T-helper 17 cell (primary cell): Measurements from ENCODE around the gene MACROD2. TPM values are rescaled to one million over a fixed set of nuclear protein-coding genes. Genes with fewer than 3 reads are reported as not detected.

Experiments used
- ATAC-seq: fragments of 150-1000 bp; cut with Tn5 transposase; 2 replicates; pipeline ENCODE4 v1.10.0; 2021; ENCODE audit warnings: mild to moderate bottlenecking, moderate library complexity
- DNase-seq, 3 donors: peaks; one replicate each; pipeline versions ENCODE4 v3.0.0 to v3.0.0-alpha.2; 2020 to 2021
- H3K9me3 ChIP-seq: one replicate; pipeline ENCODE4 v1.7.0; 2013; ENCODE audit warnings: low read length, mild to moderate bottlenecking; ENCODE audit not compliant: control insufficient read depth, poor library complexity, severe bottlenecking
- H3K27ac Mint-ChIP-seq: one replicate; pipeline ENCODE4 v1.8.0; 2022; ENCODE audit warnings: mild to moderate bottlenecking, moderate library complexity, mixed read lengths
- H3K27me3 Mint-ChIP-seq: one replicate; pipeline ENCODE4 v1.8.0; 2022; ENCODE audit warnings: mixed read lengths
- H3K36me3 Mint-ChIP-seq: one replicate; pipeline ENCODE4 v1.8.0; 2022; ENCODE audit warnings: low read depth, mixed read lengths
- H3K4me1 Mint-ChIP-seq: one replicate; pipeline ENCODE4 v1.8.0; 2022; ENCODE audit warnings: mild to moderate bottlenecking, mixed read lengths
- H3K4me3 Mint-ChIP-seq: one replicate; pipeline ENCODE4 v1.8.0; 2022; ENCODE audit warnings: mild to moderate bottlenecking, moderate library complexity, mixed read lengths
- total RNA-seq, 4 donors: library from RNA in 2 of 4; stranded (reverse) in 2 of 4; gene quantifications; one replicate each; pipeline ENCODE4 v1.2.3 and lab custom pipeline; 2022 to 2026

The MACROD2 gene
- total RNA-seq, 2 donors from 2014 or later: 0.85 TPM; not detected in 1

GRCh38 chr20:15256676-15257568 is 1261.6 kb downstream of the MACROD2 start:
- no peak for DNase-seq
- H3K27me3 Mint-ChIP-seq: no peaks in the 10 kb centered on the region

GRCh38 chr20:15257569-15257870 is 1262.2 kb downstream of the MACROD2 start:
- no peaks in the 10 kb centered on the region for H3K36me3 Mint-ChIP-seq
- no peak overlapping the region for H3K4me3 Mint-ChIP-seq
- no peaks in the 10 kb centered on the region for H3K4me1 Mint-ChIP-seq
- no peak overlapping the region for H3K27ac Mint-ChIP-seq
- DNase-seq: no peak
- H3K27me3 Mint-ChIP-seq: no peaks in the 10 kb centered on the region
- ATAC-seq: no peak
- no peaks in the 10 kb centered on the region for H3K9me3 ChIP-seq

More at GRCh38 chr20:15256676-15257568, 1261.6 kb downstream of the MACROD2 start:
- no peaks in the 10 kb centered on the region for H3K4me1 Mint-ChIP-seq
- H3K27ac Mint-ChIP-seq: no peak overlapping the region
- no peak for ATAC-seq
- H3K36me3 Mint-ChIP-seq: no peaks in the 10 kb centered on the region
- H3K9me3 ChIP-seq: no peaks in the 10 kb centered on the region
- H3K4me3 Mint-ChIP-seq: no peak overlapping the region

- H3K4me3 Mint-ChIP-seq: no peak overlapping the region
- H3K27me3 Mint-ChIP-seq: no peaks in the 10 kb centered on the region
- H3K4me1 Mint-ChIP-seq: no peaks in the 10 kb centered on the region
- no peak overlapping the region for H3K27ac Mint-ChIP-seq
- no peaks in the 10 kb centered on the region for H3K36me3 Mint-ChIP-seq
- H3K9me3 ChIP-seq: no peaks in the 10 kb centered on the region
- DNase-seq (no peak), ATAC-seq (no peak)
Observed at GRCh38 chr20:15265581-15266309, 1270.4 kb downstream of the MACROD2 start.

GRCh38 chr20:15267935-15268334 is 1272.6 kb downstream of the MACROD2 start:
- Mint-ChIP-seq H3K27ac (no peak overlapping the region), H3K4me3 (no peak overlapping the region), H3K4me1 (no peaks in the 10 kb centered on the region), H3K36me3 (no peaks in the 10 kb centered on the region), H3K27me3 (no peaks in the 10 kb centered on the region)
- H3K9me3 ChIP-seq: no peaks in the 10 kb centered on the region
- no peak for DNase-seq
- no peak for ATAC-seq

GRCh38 chr20:15278041-15278440 is 1282.7 kb downstream of the MACROD2 start:
- Mint-ChIP-seq H3K36me3 (no peaks in the 10 kb centered on the region), H3K27me3 (no peaks in the 10 kb centered on the region), H3K4me3 (no peak overlapping the region), H3K27ac (no peak overlapping the region), H3K4me1 (no peaks in the 10 kb centered on the region)
- H3K9me3 ChIP-seq: no peaks in the 10 kb centered on the region
- no peak for DNase-seq
- ATAC-seq: no peak

GRCh38 chr20:15287329-15287728 is 1292.0 kb downstream of the MACROD2 start:
- H3K4me1 Mint-ChIP-seq: no peaks in the 10 kb centered on the region
- no peak overlapping the region for H3K4me3 Mint-ChIP-seq
- H3K27ac Mint-ChIP-seq: no peak overlapping the region
- no peak for DNase-seq
- H3K9me3 ChIP-seq: no peaks in the 10 kb centered on the region
- no peak for ATAC-seq
- no peaks in the 10 kb centered on the region for H3K27me3 Mint-ChIP-seq
- H3K36me3 Mint-ChIP-seq: no peaks in the 10 kb centered on the region

- ATAC-seq: no peak
- DNase-seq: no peak
- H3K27ac Mint-ChIP-seq: no peak overlapping the region
- no peaks in the 10 kb centered on the region for H3K4me1 Mint-ChIP-seq
- H3K9me3 ChIP-seq: no peaks in the 10 kb centered on the region
- H3K27me3 Mint-ChIP-seq: no peaks in the 10 kb centered on the region
- H3K4me3 Mint-ChIP-seq: no peak overlapping the region
- H3K36me3 Mint-ChIP-seq: no peaks in the 10 kb centered on the region
Observed at GRCh38 chr20:15288106-15288505, 1292.8 kb downstream of the MACROD2 start.

GRCh38 chr20:15289337-15289736 is 1294.0 kb downstream of the MACROD2 start:
- Mint-ChIP-seq H3K27ac (no peak overlapping the region), H3K27me3 (no peaks in the 10 kb centered on the region), H3K4me3 (no peak overlapping the region), H3K36me3 (no peaks in the 10 kb centered on the region), H3K4me1 (no peaks in the 10 kb centered on the region)
- H3K9me3 ChIP-seq: no peaks in the 10 kb centered on the region
- DNase-seq: no peak
- no peak for ATAC-seq

GRCh38 chr20:15292405-15292804 is 1297.1 kb downstream of the MACROD2 start:
- Mint-ChIP-seq H3K4me1 (no peaks in the 10 kb centered on the region), H3K27me3 (no peaks in the 10 kb centered on the region)

GRCh38 chr20:15296422-15296821 is 1301.1 kb downstream of the MACROD2 start:
- H3K9me3 ChIP-seq: no peaks in the 10 kb centered on the region
- H3K36me3 Mint-ChIP-seq: no peaks in the 10 kb centered on the region
- ATAC-seq (no peak), DNase-seq (no peak)
- no peak overlapping the region for H3K27ac Mint-ChIP-seq
- no peak overlapping the region for H3K4me3 Mint-ChIP-seq
- H3K4me1 Mint-ChIP-seq: no peaks in the 10 kb centered on the region
- no peaks in the 10 kb centered on the region for H3K27me3 Mint-ChIP-seq

More at GRCh38 chr20:15292405-15292804, 1297.1 kb downstream of the MACROD2 start:
- no peak for DNase-seq
- H3K9me3 ChIP-seq: no peaks in the 10 kb centered on the region
- Mint-ChIP-seq H3K36me3 (no peaks in the 10 kb centered on the region), H3K27ac (no peak overlapping the region), H3K4me3 (no peak overlapping the region)
- ATAC-seq: no peak

- no peaks in the 10 kb centered on the region for H3K4me1 Mint-ChIP-seq
- H3K9me3 ChIP-seq: no peaks in the 10 kb centered on the region
- ATAC-seq: no peak
- H3K36me3 Mint-ChIP-seq: no peaks in the 10 kb centered on the region
- H3K4me3 Mint-ChIP-seq: no peak overlapping the region
- H3K27ac Mint-ChIP-seq: no peak overlapping the region
- H3K27me3 Mint-ChIP-seq: no peaks in the 10 kb centered on the region
- no peak for DNase-seq
Observed at GRCh38 chr20:15297059-15297875, 1302.0 kb downstream of the MACROD2 start.

- H3K4me3 Mint-ChIP-seq: no peak overlapping the region
- H3K27ac Mint-ChIP-seq: no peak overlapping the region
- ATAC-seq (no peak), DNase-seq (no peak)
- no peaks in the 10 kb centered on the region for H3K36me3 Mint-ChIP-seq
- H3K27me3 Mint-ChIP-seq: no peaks in the 10 kb centered on the region
- no peaks in the 10 kb centered on the region for H3K4me1 Mint-ChIP-seq
- no peaks in the 10 kb centered on the region for H3K9me3 ChIP-seq
Observed at GRCh38 chr20:15302075-15302474, 1306.8 kb downstream of the MACROD2 start.

- H3K9me3 ChIP-seq: no peaks in the 10 kb centered on the region
Observed at GRCh38 chr20:15310361-15310760, 1315.0 kb downstream of the MACROD2 start.

More at GRCh38 chr20:15310361-15310760, 1315.0 kb downstream of the MACROD2 start:
- ATAC-seq: no peak
- DNase-seq: no peak
- Mint-ChIP-seq H3K36me3 (no peaks in the 10 kb centered on the region), H3K4me3 (no peak overlapping the region), H3K27ac (no peak overlapping the region), H3K4me1 (no peaks in the 10 kb centered on the region), H3K27me3 (no peaks in the 10 kb centered on the region)
